ENCODE measurements around the gene RARS1. TPM values are rescaled to one million over a fixed set of nuclear protein-coding genes. Genes with fewer than 3 reads are reported as not detected.
A peak's percentile ranks its signal among the peaks of the same experiment; 100 is the strongest.

Gene RARS1
- total and polyA plus RNA-seq, 8 donors = 18.4 to 48.8 (median 39.6) TPM

DNA sequence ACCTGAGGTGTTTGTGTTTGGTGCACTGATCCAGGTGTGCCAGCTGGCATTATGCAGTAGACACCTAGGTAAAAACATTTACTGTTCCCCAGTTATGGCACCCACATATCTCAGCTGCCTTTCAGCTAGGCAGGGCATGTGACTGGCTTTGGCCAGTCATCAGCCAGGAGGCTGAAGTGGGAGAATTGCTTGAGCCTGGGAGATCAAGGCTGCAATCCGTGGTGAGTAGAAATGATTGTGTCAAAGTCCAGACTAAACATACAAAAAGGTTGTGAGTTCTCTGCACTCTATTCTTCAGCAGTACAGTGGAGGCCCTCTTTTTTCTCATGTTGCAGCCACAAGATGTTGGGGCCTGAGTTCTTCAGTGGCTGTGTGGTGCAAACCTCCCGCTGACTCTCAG, 39.6 kb downstream of the RARS1 start:
- no peaks in the 10 kb centered on the region for H3K36me3 ChIP-seq
- intact Hi-C loops (cut with DNase I) = no loop called here
- H3K9me3 ChIP-seq = no peaks in the 10 kb centered on the region
- no peak overlapping the region for H3K27ac ChIP-seq
- 52 to 60% methylated on average over 2 of the region's 2 CpGs for WGBS, 2 donors
- H3K4me1 ChIP-seq = no peaks in the 10 kb centered on the region
- H3K27me3 ChIP-seq = peaks cover 0 to 7% (median 0%) of the 10 kb centered on the region in 4 donors
- TF ChIP-seq, protein P1, sequence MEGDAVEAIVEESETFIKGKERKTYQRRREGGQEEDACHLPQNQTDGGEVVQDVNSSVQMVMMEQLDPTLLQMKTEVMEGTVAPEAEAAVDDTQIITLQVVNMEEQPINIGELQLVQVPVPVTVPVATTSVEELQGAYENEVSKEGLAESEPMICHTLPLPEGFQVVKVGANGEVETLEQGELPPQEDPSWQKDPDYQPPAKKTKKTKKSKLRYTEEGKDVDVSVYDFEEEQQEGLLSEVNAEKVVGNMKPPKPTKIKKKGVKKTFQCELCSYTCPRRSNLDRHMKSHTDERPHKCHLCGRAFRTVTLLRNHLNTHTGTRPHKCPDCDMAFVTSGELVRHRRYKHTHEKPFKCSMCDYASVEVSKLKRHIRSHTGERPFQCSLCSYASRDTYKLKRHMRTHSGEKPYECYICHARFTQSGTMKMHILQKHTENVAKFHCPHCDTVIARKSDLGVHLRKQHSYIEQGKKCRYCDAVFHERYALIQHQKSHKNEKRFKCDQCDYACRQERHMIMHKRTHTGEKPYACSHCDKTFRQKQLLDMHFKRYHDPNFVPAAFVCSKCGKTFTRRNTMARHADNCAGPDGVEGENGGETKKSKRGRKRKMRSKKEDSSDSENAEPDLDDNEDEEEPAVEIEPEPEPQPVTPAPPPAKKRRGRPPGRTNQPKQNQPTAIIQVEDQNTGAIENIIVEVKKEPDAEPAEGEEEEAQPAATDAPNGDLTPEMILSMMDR (IDR thresholded peaks at IDR 0.05) = no peak
- DNase-seq = no peak
- FAIRE-seq = no peak
- no peak overlapping the region for H3K4me3 ChIP-seq
- ATAC-seq = no peak

DNA sequence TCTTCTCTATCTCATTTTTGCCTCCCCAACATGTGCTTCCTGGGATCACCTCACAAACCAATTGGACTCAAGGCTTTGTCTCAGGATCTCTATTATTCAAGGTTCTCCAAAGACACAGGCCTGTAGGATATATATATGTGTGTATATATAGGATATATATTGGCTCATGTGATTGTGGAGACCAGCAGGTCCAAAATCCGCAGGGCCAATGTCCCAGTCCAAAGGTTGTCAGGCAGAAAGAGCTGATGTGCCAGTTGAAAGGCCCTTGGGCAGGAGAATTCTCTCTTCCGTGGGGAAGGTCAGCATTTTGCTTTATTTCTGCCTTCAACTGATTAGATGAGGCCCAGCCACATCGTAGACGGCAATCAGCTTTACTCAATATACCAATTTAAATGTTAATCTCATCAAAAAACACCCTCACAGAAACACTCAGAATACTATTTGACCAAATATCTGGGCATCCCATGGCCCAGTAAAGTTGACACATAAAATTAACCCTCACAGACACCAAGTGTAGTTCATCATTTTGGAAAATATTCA, 41.6 kb downstream of the RARS1 start:
- Histone ChIP-seq H3K27ac (no peak overlapping the region), H3K27me3 (peaks cover 0 to 14% (median 0%) of the 10 kb centered on the region in 4 donors), H3K36me3 (no peaks in the 10 kb centered on the region), H3K4me3 (no peak overlapping the region), H3K9me3 (no peaks in the 10 kb centered on the region), H3K4me1 (no peaks in the 10 kb centered on the region)
- 80 to 84% methylated on average over 4 of the region's 4 CpGs for WGBS, 2 donors
- TF ChIP-seq, protein P1 (IDR thresholded peaks at IDR 0.05) = no peak
- ATAC-seq (no peak), FAIRE-seq (no peak), DNase-seq (no peak)
- intact Hi-C loops (cut with DNase I) = no loop called here

DNA sequence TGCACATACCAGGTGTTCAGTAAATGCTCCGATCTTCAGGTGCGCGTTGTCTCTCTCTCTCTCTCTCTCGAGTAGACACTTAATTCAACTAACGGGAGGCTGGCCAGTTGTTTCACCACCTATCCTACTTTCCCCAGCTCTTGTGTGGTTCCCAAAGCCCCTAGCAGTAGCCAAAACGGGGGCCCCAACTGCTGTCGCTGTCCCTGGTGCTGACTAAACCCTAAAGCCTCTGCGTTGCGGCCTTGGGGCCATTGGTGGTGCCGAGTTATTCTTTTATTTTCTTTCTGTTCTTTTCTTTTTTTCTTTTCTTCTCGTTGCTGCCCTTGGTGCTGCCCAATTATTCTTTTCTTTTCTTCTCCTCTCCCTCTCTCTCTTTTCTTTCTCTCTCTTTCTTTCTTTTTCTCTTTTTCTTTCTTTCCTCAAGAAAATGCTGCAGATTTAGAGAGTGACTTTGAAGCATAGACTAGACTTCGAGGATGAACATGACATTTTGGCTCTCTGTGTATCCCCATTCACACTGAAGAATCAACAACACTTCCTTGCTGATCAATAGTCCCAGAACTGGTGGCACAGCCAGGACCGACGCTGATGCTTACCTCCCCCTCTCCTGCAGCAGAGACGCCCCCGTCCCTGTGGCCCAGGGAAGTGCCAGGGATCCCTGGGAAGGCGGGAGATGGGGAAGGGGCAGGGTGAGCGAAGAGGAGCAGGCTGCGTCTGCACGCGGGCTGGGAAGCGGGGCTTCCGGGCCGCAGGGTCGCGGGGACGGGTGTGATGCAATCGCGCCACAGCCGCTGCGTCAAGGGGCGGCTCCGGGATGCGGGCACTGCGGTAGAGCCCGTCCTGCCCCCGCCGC, 42.5 kb downstream of the RARS1 start, which contains the start of gene FBLL1:
FBLL1 (plus strand) TSS at position 785 of the 853 bp plus-strand sequence. CDS start 200 bp downstream, outside the sequence.
- peak in 3 of 6 donors; percentile 16 to 70 (median 60) for DNase-seq

DNA sequence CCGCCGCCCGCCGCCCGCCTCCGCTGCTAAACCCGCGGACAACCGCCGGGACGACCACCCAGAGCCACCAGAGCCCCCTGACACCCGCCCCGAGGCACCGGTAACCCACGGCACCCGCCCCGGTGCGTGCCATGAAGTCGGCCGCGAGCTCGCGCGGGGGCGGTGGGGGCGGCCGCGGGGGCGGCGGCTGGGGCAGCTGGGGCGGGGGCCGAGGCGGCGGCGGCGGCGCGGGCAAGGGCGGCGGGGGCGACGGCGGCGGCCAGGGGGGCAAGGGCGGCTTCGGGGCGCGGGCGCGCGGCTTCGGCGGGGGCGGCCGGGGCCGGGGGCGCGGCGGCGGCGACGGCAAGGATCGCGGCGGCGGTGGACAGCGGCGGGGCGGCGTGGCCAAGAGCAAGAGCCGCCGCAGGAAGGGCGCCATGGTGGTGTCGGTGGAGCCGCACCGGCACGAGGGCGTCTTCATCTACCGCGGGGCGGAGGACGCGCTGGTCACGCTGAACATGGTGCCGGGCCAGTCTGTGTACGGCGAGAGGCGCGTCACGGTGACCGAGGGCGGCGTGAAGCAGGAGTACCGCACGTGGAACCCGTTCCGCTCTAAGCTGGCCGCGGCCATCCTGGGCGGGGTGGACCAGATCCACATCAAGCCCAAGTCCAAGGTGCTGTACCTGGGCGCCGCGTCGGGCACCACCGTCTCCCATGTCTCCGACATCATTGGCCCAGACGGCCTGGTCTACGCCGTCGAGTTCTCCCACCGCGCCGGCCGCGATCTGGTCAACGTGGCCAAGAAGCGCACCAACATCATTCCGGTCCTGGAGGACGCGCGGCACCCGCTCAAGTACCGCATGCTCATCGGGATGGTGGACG, 43.3 kb downstream of the RARS1 start:
- intact Hi-C loops (cut with DNase I) = no loop called here
- peak in 3 of 4 donors; percentile 18 to 42 (median 42) for ATAC-seq
- H3K4me3 ChIP-seq = peak overlapping the region in 3 of 4 donors; percentile 27 to 57 (median 31)
- no peak for FAIRE-seq
- peak in 3 of 6 donors; percentile 24 to 73 (median 56) for DNase-seq
- peaks cover 0 to 14% (median 0%) of the 10 kb centered on the region in 4 donors for H3K27me3 ChIP-seq
- no peaks in the 10 kb centered on the region for H3K36me3 ChIP-seq
- no peak overlapping the region for H3K27ac ChIP-seq
- TF ChIP-seq, protein P1 (IDR thresholded peaks at IDR 0.05) = no peak
- no peaks in the 10 kb centered on the region for H3K9me3 ChIP-seq
- whole genome bisulfite sequencing, 2 donors = 14 to 19% methylated on average over 68 to 125 of the region's 125 CpGs
- H3K4me1 ChIP-seq = no peaks in the 10 kb centered on the region

More for the DNA sequence above, 42.5 kb downstream of the RARS1 start, which contains the start of gene FBLL1:
- Histone ChIP-seq H3K4me3 (peak within 1 kb of the TSS in 3 of 4 donors; percentile 27 to 57 (median 31)), H3K36me3 (no peaks in the 10 kb centered on the region), H3K27me3 (peaks cover 0 to 14% (median 0%) of the 10 kb centered on the region in 4 donors), H3K9me3 (no peaks in the 10 kb centered on the region), H3K27ac (no peak within 1 kb of the TSS), H3K4me1 (no peaks in the 10 kb centered on the region)
- TF ChIP-seq, protein P1 (IDR thresholded peaks at IDR 0.05) = no peak
- 15 to 35% methylated on average over 21 to 38 of the region's 38 CpGs for WGBS, 2 donors
- no peak for FAIRE-seq
- intact Hi-C loops (cut with DNase I) = no loop called here
- ATAC-seq = peak in 3 of 4 donors; percentile 69 to 88 (median 86)
